NK-92 (cell line): ENCODE measurements around the gene PRKCH.

ENCODE experiments used
- DNase-seq: peaks from one replicate; lab custom pipeline; 2025; ENCODE audit not compliant: unreplicated experiment; lab: John Stamatoyannopoulos, UW

The PRKCH gene

GRCh38 chr14:61575551-61576150 lies 254.3 kb downstream of the PRKCH start:
- no peak for DNase-seq

- DNase-seq, result no peak
Measured at GRCh38 chr14:61577506-61577931, 256.1 kb downstream of the PRKCH start.

GRCh38 chr14:61578745-61579144 lies 257.4 kb downstream of the PRKCH start:
- DNase-seq, result no peak

GRCh38 chr14:61581340-61581739 lies 260.0 kb downstream of the PRKCH start:
- no peak for DNase-seq

- no peak for DNase-seq
Measured at GRCh38 chr14:61581955-61582615, 260.7 kb downstream of the PRKCH start.

GRCh38 chr14:61582815-61583214 lies 261.4 kb downstream of the PRKCH start:
- no peak for DNase-seq

GRCh38 chr14:61584331-61584741 lies 263.0 kb downstream of the PRKCH start:
- DNase-seq, result no peak

- no peak for DNase-seq
Measured at GRCh38 chr14:61585598-61586543, 264.5 kb downstream of the PRKCH start.

GRCh38 chr14:61586544-61587055 lies 265.2 kb downstream of the PRKCH start:
- DNase-seq, result no peak

GRCh38 chr14:61587081-61587713 lies 265.8 kb downstream of the PRKCH start:
- no peak for DNase-seq

- DNase-seq, result no peak
Measured at GRCh38 chr14:61588419-61588901, 267.1 kb downstream of the PRKCH start.

GRCh38 chr14:61589691-61590581 lies 268.6 kb downstream of the PRKCH start:
- no peak for DNase-seq

GRCh38 chr14:61591862-61592261 lies 270.5 kb downstream of the PRKCH start:
- no peak for DNase-seq

GRCh38 chr14:61593330-61593729 lies 272.0 kb downstream of the PRKCH start:
- DNase-seq, result no peak

- no peak for DNase-seq
Measured at GRCh38 chr14:61596990-61597389, 275.6 kb downstream of the PRKCH start.

- DNase-seq, result no peak
Measured at GRCh38 chr14:61598980-61599379, 277.6 kb downstream of the PRKCH start.

- DNase-seq, result no peak
Measured at GRCh38 chr14:61599942-61600341, 278.6 kb downstream of the PRKCH start.
